HCT116 (cell line): ENCODE data around the gene NPM3. TPM values are rescaled to one million over a fixed set of nuclear protein-coding genes. Genes with fewer than 3 reads are reported as not detected.

Source experiments
- total RNA-seq: library from RNA; stranded (reverse); gene quantifications from one replicate; pipeline ENCODE4 v1.2.1, GENCODE V29; 2021; ENCODE audit not compliant: unreplicated experiment

The NPM3 gene
- total RNA-seq, 1 experiment from 2014 or later = 267 TPM

Other genes with a start within 250 kb of the NPM3 start
- gene POLL, start 195.2 kb downstream of the NPM3 start, total RNA-seq = 51.3 TPM
- 39.5 TPM for gene DPCD, start 195.1 kb downstream of the NPM3 start, total RNA-seq
- 35.3 TPM for gene FBXW4, start 88.3 kb downstream of the NPM3 start, total RNA-seq
- gene FGF8, start 7.3 kb downstream of the NPM3 start, total RNA-seq = 2.7 TPM
- 127 TPM for gene OGA, start 35.0 kb upstream of the NPM3 start, total RNA-seq
- 8.5 TPM for gene KCNIP2, start 60.4 kb upstream of the NPM3 start, total RNA-seq